GM13976 (cell line): ENCODE data around the gene CIT.

Experiments used
- DNase-seq: peaks from one replicate; pipeline ENCODE4 v3.0.0; 2012; ENCODE audit warnings: low spot score
- in situ Hi-C: fragments of 300-500 bp; cut with MboI; formaldehyde crosslinking; loops from one replicate; pipeline ENCODE4 v1.12.0; 2022; ENCODE audit warnings: low sequenced_read_pairs, mixed read lengths, inconsistent platforms; ENCODE audit not compliant: unreplicated experiment
- TF ChIP-seq, protein P1 (sequence below): IDR thresholded peaks from 2 replicates; pipeline ENCODE4 v1.5.1; 2012; ENCODE audit warnings: borderline replicate concordance, mild to moderate bottlenecking; ENCODE audit not compliant: insufficient read depth; ENCODE audit errors: extremely low read depth, missing control alignments, control extremely low read depth

The CIT gene

DNA sequence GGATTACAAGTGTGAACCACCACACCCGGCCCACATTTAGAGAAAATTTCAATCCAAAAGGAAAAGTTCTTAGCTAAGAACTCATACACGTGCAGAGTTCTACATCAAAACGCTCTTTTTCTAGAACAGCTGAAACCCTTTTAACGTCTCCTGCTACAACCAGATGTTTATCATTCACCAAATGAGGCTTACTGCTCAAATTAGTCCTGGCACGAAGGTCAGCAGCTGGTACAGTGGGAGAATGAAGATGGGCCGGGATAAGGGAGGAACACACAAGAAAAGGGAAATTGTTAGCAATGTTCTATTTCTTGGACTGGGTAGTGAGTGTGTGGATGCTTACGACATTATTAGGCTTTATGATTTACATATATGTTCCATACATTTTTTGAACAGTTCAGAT lies 171.9 kb downstream of the CIT start:
- TF ChIP-seq, protein P1, sequence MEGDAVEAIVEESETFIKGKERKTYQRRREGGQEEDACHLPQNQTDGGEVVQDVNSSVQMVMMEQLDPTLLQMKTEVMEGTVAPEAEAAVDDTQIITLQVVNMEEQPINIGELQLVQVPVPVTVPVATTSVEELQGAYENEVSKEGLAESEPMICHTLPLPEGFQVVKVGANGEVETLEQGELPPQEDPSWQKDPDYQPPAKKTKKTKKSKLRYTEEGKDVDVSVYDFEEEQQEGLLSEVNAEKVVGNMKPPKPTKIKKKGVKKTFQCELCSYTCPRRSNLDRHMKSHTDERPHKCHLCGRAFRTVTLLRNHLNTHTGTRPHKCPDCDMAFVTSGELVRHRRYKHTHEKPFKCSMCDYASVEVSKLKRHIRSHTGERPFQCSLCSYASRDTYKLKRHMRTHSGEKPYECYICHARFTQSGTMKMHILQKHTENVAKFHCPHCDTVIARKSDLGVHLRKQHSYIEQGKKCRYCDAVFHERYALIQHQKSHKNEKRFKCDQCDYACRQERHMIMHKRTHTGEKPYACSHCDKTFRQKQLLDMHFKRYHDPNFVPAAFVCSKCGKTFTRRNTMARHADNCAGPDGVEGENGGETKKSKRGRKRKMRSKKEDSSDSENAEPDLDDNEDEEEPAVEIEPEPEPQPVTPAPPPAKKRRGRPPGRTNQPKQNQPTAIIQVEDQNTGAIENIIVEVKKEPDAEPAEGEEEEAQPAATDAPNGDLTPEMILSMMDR, result no peak
- in situ Hi-C loops, result no loop called here
- DNase-seq, result no peak

DNA sequence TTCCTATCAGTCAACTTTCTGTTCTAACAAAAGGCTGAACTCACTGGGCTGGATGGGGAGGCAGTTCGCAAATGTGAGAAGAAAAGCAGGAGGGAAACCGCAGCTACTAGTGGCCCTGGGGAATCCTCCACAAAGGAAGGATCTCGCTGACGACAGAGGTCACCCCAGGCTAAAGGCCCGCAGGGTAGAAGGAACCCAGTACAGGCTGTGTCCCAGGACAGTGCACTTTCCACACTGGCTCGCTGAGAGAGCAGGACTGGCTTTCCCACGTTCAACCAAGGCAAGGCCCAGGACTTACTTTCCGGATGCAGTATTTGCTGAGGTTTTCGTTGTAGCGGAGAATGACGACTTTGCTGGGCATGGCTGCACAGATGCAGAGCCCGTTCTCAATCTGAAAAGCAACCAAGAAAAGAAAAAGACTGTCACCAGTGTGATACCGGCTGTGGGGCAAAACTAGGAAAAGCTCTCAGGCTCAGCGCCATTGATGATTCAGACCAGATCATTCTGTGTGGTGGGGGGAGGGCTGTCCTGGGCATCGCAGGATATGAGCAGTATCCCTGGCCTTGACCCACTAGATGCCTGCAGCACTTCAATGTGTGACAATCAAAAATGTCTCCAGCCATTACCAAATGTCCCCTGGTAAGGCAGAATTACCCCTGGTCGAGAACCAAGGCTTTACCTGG lies 172.9 kb downstream of the CIT start:
- DNase-seq, result no peak
- in situ Hi-C loops, result no loop called here
- TF ChIP-seq, protein P1, result no peak

DNA sequence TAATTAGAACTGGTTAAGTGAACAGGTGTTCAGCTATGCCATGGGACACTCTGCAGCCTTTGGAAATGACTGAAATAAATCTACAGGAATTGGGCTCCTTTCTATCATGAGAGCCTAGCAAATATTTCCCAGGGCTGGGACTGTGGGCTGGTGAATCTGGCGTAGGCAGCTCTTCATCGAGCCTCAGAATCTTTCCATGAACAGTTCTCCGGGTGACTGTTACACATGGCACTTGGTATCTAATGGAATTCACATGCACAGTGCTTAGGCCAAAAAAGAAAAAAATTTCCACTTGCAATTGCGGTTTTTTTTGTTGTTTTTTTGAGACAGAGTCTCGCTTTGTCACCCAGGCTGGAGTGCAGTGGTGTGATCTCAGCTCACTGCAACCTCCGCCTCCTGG lies 177.0 kb downstream of the CIT start:
- in situ Hi-C loops, result no loop called here

DNA sequence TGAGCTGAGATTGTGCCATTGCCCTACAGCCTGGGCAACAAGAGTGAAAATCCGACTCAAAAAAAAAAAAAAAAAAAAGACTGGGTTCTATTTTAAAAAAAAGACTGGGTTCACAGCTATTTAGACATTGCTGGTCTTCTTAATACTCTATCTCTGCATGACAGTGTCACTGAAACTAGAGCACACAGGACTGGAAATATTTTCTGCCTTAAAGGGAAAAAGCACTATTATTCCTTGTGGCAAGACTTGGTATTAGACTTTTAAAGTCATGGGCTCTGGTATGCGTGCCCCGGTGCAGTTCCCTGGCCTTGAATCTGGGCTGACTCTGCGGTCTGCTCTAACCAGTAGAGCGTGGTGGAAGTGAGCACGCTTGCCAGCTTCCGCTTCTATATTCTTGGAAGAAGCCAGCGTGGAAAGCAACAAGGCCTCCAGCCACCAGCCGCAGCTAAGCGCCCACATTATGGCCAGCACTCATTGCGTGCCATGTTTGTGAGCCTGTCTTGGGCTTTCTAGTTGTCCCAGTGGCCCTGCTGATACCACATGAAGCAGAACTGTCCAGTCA lies 177.8 kb downstream of the CIT start:
- in situ Hi-C loops, result no loop called here
- no peak for DNase-seq
- TF ChIP-seq, protein P1, result no peak

More for the DNA sequence above, 177.0 kb downstream of the CIT start:
- TF ChIP-seq, protein P1, result no peak
- no peak for DNase-seq

DNA sequence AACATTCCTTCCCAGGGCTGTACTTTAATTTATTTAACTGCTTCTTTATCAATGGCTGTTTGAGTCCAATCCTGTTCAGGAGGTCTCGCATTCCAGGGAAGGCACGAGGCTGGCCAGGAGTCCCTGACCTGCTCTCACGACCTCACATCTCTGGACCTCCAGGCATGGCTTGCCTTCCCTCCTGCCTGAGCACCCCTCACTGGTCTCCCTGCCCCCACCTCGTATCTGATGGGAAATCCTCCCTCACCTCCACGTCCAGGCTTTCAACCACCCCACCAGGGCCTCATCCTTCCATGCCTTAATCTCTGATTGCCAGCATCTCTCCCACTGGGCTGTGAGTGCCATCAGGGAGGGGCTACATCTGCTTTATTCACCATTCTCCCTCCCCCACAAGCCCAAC lies 180.2 kb downstream of the CIT start:
- in situ Hi-C loops, result no loop called here
- no peak for DNase-seq
- TF ChIP-seq, protein P1, result no peak

DNA sequence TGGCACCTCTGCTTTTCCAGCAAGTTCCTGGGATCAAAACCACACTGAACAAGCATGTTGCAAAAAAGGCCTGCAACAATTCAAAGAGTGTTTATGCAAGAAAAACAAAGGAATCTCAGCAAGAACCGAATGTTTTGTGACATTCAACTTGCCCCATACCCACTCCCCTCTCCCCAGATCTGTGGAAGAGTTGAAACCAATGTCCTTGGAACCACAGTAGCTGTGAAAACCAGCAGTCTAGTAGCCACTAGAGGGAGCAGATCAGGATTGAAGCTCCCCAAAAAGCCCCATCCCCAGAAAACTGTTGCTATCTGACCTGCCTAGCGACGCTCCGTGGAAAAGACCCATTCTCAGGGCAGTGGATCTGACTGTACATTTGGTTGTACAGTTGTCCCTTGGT lies 182.1 kb downstream of the CIT start:
- in situ Hi-C loops, result no loop called here
- DNase-seq, result peak; percentile 32
- TF ChIP-seq, protein P1, result peak; percentile 26

DNA sequence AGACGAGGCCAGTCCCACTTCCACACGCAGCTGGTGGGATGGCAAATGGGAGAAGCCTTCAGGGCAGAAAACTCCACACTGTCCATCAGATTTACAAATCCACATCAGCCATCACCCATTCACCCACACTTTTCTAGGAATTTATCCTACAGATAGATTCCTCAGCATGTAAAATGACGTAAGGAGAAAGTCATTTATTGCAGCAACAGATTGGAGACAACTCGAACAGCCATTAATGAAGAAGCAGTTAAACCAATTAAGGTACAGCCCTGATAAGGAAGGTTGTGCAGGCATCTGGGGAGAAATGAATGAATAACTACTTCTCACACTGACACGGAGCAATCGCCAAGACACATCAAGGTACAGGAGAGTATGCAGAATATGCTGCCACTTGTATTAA lies 183.0 kb downstream of the CIT start:
- TF ChIP-seq, protein P1, result no peak
- in situ Hi-C loops, result no loop called here
- no peak for DNase-seq
